Endothelial cell of umbilical vein (primary cell): Measurements from ENCODE around the gene FGFR4. TPM values are rescaled to one million over a fixed set of nuclear protein-coding genes. Genes with fewer than 3 reads are reported as not detected.

ENCODE experiments used
- Bru-seq: library from RNA; stranded (reverse); fragments of 400-500 nt; gene quantifications from one replicate; lab custom pipeline; 2021; lab: Mats Ljungman, UMichigan
- BruChase-seq, 2 experiments: library from RNA; stranded (reverse); fragments of 400-500 nt; gene quantifications; one replicate each; lab custom pipeline; 2021; lab: Mats Ljungman, UMichigan
- BruUV-seq: library from RNA; stranded (reverse); fragments of 400-500 nt; replicated peaks from 2 replicates; lab custom pipeline; 2021; lab: Mats Ljungman, UMichigan
- CTCF ChIA-PET: fragments of 300-600, 350-600 bp; sonication (Branson Sonifier 250); formaldehyde crosslinking; loops from one replicate; lab custom pipeline; 2021; ENCODE audit warnings: antibody characterized with exemption, inconsistent platforms; lab: Charles Lee
- POLR2A ChIA-PET: fragments of 300-600, 350-600 bp; sonication (Branson Sonifier 250); formaldehyde crosslinking; loops from one replicate; lab custom pipeline; 2021; ENCODE audit warnings: antibody characterized with exemption, inconsistent platforms; lab: Charles Lee
- DNase-seq: peaks from one replicate; pipeline ENCODE4 v3.0.0-alpha.2; 2011; ENCODE audit warnings: low read depth, low spot score
- FAIRE-seq: peaks from 2 replicates; lab custom pipeline; 2011; peaks lifted over from hg19 to GRCh38; lab: Jason Lieb, UNC
- H2AFZ ChIP-seq: 2 replicates; pipeline ENCODE4 v1.6.0; 2012; ENCODE audit warnings: low read depth, low read length, control low read depth, inconsistent platforms
- H3K27ac ChIP-seq: 2 replicates; pipeline ENCODE4 v1.5.1; 2011; ENCODE audit warnings: low read depth, mild to moderate bottlenecking, control low read depth, low read length, moderate library complexity; ENCODE audit not compliant: insufficient read depth
- H3K27me3 ChIP-seq, 2 experiments: 2 replicates each; pipeline versions ENCODE4 v1.6.0 to v1.6.1; 2011; ENCODE audit warnings: low read length in 2 of 2, mixed read lengths in 1 of 2; ENCODE audit not compliant: control insufficient read depth in 2 of 2, insufficient read depth in 2 of 2
- H3K36me3 ChIP-seq, 2 experiments: 2 replicates in 1 of 2; 3 replicates in 1 of 2; pipeline ENCODE4 v1.5.1; 2011; ENCODE audit warnings: low read length in 2 of 2, mild to moderate bottlenecking in 1 of 2, moderate library complexity in 1 of 2; ENCODE audit not compliant: control insufficient read depth in 2 of 2, insufficient read depth in 2 of 2; ENCODE audit errors: extremely low read depth in 1 of 2
- H3K4me1 ChIP-seq: 3 replicates; pipeline ENCODE4 v1.5.1; 2011; ENCODE audit warnings: mild to moderate bottlenecking, low read length; ENCODE audit not compliant: control insufficient read depth, insufficient read depth; ENCODE audit errors: extremely low read depth
- H3K4me2 ChIP-seq: 2 replicates; pipeline ENCODE4 v1.6.1; 2011; ENCODE audit warnings: low read length, control low read depth, mixed read lengths; ENCODE audit not compliant: insufficient read depth
- H3K4me3 ChIP-seq, 3 experiments: fragments of 200-600 bp in 1 of 3; sonication (generic), shearing (Covaris generic) in 1 of 3; replicated peaks in 1 of 3; 2 replicates each; pipeline ENCODE4 v1.5.1; 2011 to 2016; ENCODE audit warnings: control low read depth in 3 of 3, low read length in 3 of 3, mild to moderate bottlenecking in 2 of 3, inconsistent platforms in 1 of 3, low read depth in 1 of 3, moderate library complexity in 1 of 3; ENCODE audit not compliant: insufficient read depth in 1 of 3
- H3K79me2 ChIP-seq: 2 replicates; pipeline ENCODE4 v1.6.0; 2012; ENCODE audit warnings: low read length, inconsistent platforms; ENCODE audit not compliant: control insufficient read depth, insufficient read depth
- H3K9ac ChIP-seq: replicated peaks from 2 replicates; pipeline ENCODE3; 2011; ENCODE audit warnings: low read length, control low read depth; ENCODE audit not compliant: insufficient read depth; ENCODE audit errors: extremely low read depth
- H3K9me1 ChIP-seq: replicated peaks from 3 replicates; pipeline ENCODE4 v1.6.0; 2011; ENCODE audit warnings: mild to moderate bottlenecking, low read length; ENCODE audit not compliant: control insufficient read depth, insufficient read depth; ENCODE audit errors: extremely low read depth
- H3K9me3 ChIP-seq: replicated peaks from 2 replicates; pipeline ENCODE4 v1.5.1; 2012; ENCODE audit warnings: low read length, inconsistent platforms; ENCODE audit not compliant: control insufficient read depth, insufficient read depth
- H4K20me1 ChIP-seq: replicated peaks from 2 replicates; pipeline ENCODE3; 2011; ENCODE audit warnings: mild to moderate bottlenecking, low read length; ENCODE audit not compliant: control insufficient read depth, insufficient read depth; ENCODE audit errors: extremely low read depth
- JUN ChIP-seq: IDR thresholded peaks from 2 replicates; pipeline ENCODE4 v1.6.1; 2011; ENCODE audit warnings: borderline replicate concordance, low read depth; ENCODE audit not compliant: insufficient read length, insufficient read depth
- MYC ChIP-seq: IDR thresholded peaks from one replicate; pipeline ENCODE4 v1.6.1; 2011; ENCODE audit warnings: mild to moderate bottlenecking, low read depth, low read length
- POLR2A ChIP-seq: IDR thresholded peaks from 2 replicates; pipeline ENCODE4 v1.6.1; 2012; ENCODE audit warnings: low read depth, mild to moderate bottlenecking, control low read depth, low read length
- POLR2AphosphoS5 ChIP-seq: IDR thresholded peaks from 2 replicates; pipeline ENCODE4 v1.6.1; 2012; ENCODE audit warnings: low read depth, mild to moderate bottlenecking, control low read depth, low read length, moderate library complexity; ENCODE audit not compliant: insufficient read depth
- dilution Hi-C: fragments of 300-500 bp; cut with MboI; formaldehyde crosslinking; loops from one replicate; pipeline ENCODE4 v1.15.0; 2019; ENCODE audit warnings: low sequenced_read_pairs; ENCODE audit not compliant: extremely low pct_ligation_motif_present
- intact Hi-C: fragments of 100-400 bp; cut with micrococcal nuclease; formaldehyde crosslinking; loops from one replicate; pipeline ENCODE4 v1.10.0; 2022
- long read RNA-seq: library from polyadenylated mRNA; stranded (forward); transcript quantifications from one replicate; pipeline ENCODE4 v2.0.0, GENCODE V29; 2021
- polyA minus RNA-seq, 3 experiments: library from RNA; depleted of rRNA, polyadenylated mRNA; stranded (reverse); fragments of >200 nt; gene quantifications; 1 replicate in 1 of 3; 2 replicates in 2 of 3; pipeline ENCODE4 v1.2.3, GENCODE V29; 2011
- polyA plus RNA-seq, 4 experiments: library from polyadenylated mRNA; depleted of rRNA in 3 of 4; stranded (reverse) in 3 of 4; unstranded in 1 of 4; fragments of >200 nt; gene quantifications; 2 replicates each; pipeline versions ENCODE4 v1.2.1 to v1.2.3, GENCODE V29; 2011 to 2012; ENCODE audit warnings: missing spikeins in 1 of 4
- total RNA-seq: library from RNA; stranded (reverse); gene quantifications from 2 replicates; pipeline ENCODE4 v1.2.3, GENCODE V29; 2021
- TF ChIP-seq, protein P1 (sequence below), 2 donors: IDR thresholded peaks; 1 replicate in 1 of 2; 2 replicates in 1 of 2; pipeline ENCODE4 v1.5.1; 2011; ENCODE audit warnings: low read length in 2 of 2, mild to moderate bottlenecking in 2 of 2, moderate library complexity in 2 of 2, control low read depth in 1 of 2, inconsistent platforms in 1 of 2, low read depth in 1 of 2; ENCODE audit not compliant: insufficient read depth in 1 of 2; ENCODE audit errors: extremely low read depth in 1 of 2

Gene FGFR4
- 2.9 and 3.8 TPM in 2 replicates for total RNA-seq
- 1.9 and 2.3 TPM in 2 replicates for polyA plus RNA-seq
- 1.2 and 1.6 TPM in 2 replicates for polyA plus RNA-seq (2011; cell fraction: cytosol; rRNA removed)
- polyA plus RNA-seq (2011; cell fraction: nucleus; rRNA removed): 3.1 and 3.7 TPM in 2 replicates
- polyA plus RNA-seq (2012): 1.5 and 3.0 TPM in 2 replicates
- polyA minus RNA-seq: 1.00 and 1.9 TPM in 2 replicates
- polyA minus RNA-seq (2011; cell fraction: cytosol; rRNA and poly(A)+ RNA removed): 7.3 TPM
- polyA minus RNA-seq (2011; cell fraction: nucleus; rRNA and poly(A)+ RNA removed): 0.67 and 1.0 TPM in 2 replicates
- Bru-seq, nascent RNA: percentile 19 among the genes with signal in this experiment
- percentile 46 among the genes with signal in this experiment for BruChase-seq, experiment 1, labeled RNA remaining after a 6-hour chase
- percentile 34 among the genes with signal in this experiment for BruChase-seq, experiment 2, labeled RNA remaining after a 2-hour chase
- long read RNA-seq, partial matches to known transcripts: 1 of 6 reads
- long read RNA-seq, other reads (novel, unspliced or antisense): 2 of 6 reads

GRCh38 chr5:177086654-177087397, at the start of gene FGFR4:
TSS of gene FGFR4 (plus strand) at chr5:177086915. CDS start at chr5:177089603, 2,688 bp downstream.
- Histone ChIP-seq H3K4me1 (peaks cover 15% of the 10 kb centered on the region), H3K9me3 (no peaks in the 10 kb centered on the region), H3K36me3 (no peaks in the 10 kb centered on the region), H3K9ac (no peak within 1 kb of the TSS), H3K4me3 (peak within 1 kb of the TSS in 1 of 3 experiments; percentile 19), H3K27ac (no peak within 1 kb of the TSS), H3K4me2 (peak within 1 kb of the TSS; percentile 45), H3K27me3 (peaks cover 3 to 7% of the 10 kb centered on the region in 2 experiments), H2AFZ (peak within 1 kb of the TSS; percentile 95), H3K9me1 (no peaks in the 10 kb centered on the region), H3K79me2 (no peaks in the 10 kb centered on the region), H4K20me1 (no peaks in the 10 kb centered on the region)
- DNase-seq: peak; percentile 39
- dilution Hi-C loops (no loop called here), intact Hi-C loops (loop anchor here (1.0 kb wide), 1 partner anchor 24 kb away; no protein-coding TSS in a partner anchor)
- POLR2A ChIA-PET: interaction anchor here (0.6 to 1.1 kb wide), 3 partner anchors 92 to 359 kb away, joined by 4 to 5 read pairs (median 4); no protein-coding TSS in a partner anchor
- FAIRE-seq: no peak
- no TSS peak for BruUV-seq
- no peak for TF ChIP-seq MYC
- TF ChIP-seq, protein P1, sequence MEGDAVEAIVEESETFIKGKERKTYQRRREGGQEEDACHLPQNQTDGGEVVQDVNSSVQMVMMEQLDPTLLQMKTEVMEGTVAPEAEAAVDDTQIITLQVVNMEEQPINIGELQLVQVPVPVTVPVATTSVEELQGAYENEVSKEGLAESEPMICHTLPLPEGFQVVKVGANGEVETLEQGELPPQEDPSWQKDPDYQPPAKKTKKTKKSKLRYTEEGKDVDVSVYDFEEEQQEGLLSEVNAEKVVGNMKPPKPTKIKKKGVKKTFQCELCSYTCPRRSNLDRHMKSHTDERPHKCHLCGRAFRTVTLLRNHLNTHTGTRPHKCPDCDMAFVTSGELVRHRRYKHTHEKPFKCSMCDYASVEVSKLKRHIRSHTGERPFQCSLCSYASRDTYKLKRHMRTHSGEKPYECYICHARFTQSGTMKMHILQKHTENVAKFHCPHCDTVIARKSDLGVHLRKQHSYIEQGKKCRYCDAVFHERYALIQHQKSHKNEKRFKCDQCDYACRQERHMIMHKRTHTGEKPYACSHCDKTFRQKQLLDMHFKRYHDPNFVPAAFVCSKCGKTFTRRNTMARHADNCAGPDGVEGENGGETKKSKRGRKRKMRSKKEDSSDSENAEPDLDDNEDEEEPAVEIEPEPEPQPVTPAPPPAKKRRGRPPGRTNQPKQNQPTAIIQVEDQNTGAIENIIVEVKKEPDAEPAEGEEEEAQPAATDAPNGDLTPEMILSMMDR (IDR thresholded peaks at IDR 0.05; ENCODE audit: extremely low read depth in 1 of 2, insufficient read depth in 1 of 2, low read depth in 1 of 2, low read length in 2 of 2): peak; percentile 49 to 71
- no peak for TF ChIP-seq POLR2AphosphoS5
- no peak for TF ChIP-seq POLR2A
- no peak for TF ChIP-seq JUN
- CTCF ChIA-PET: interaction anchor here (0.8 to 6.5 kb wide), 14 partner anchors 8 to 426 kb away, joined by 3 to 94 read pairs (median 4); partner anchors contain the start of gene ZNF346
